ENCODE measurements around the gene CLEC16A.

- no peak for TF ChIP-seq YY1 (IDR thresholded peaks at IDR 0.05; ENCODE audit: low read depth)
- no peak for TF ChIP-seq TAF1 (IDR thresholded peaks at IDR 0.05; ENCODE audit: low read depth)
- TF ChIP-seq EGR1 (IDR thresholded peaks at IDR 0.05) = no peak
- no peak for TF ChIP-seq RAD21 (IDR thresholded peaks at IDR 0.05; ENCODE audit: low read depth)
Observed at GRCh38 chr16:10989559-10989958, 45.2 kb downstream of the CLEC16A start.
